GM19238 (cell line): Measurements from ENCODE around the gene TIAM2.

Experiments used
- DNase-seq: peaks from one replicate; pipeline ENCODE4 v3.0.0; 2011; ENCODE audit warnings: low spot score; ENCODE audit not compliant: insufficient read length

Gene TIAM2

GRCh38 chr6:155126727-155127439 lies 131.8 kb downstream of the TIAM2 start:
- no peak for DNase-seq

- DNase-seq = no peak
Measured at GRCh38 chr6:155128977-155129376, 133.9 kb downstream of the TIAM2 start.

- no peak for DNase-seq
Measured at GRCh38 chr6:155129744-155130143, 134.6 kb downstream of the TIAM2 start.

- DNase-seq = no peak
Measured at GRCh38 chr6:155130161-155130853, 135.2 kb downstream of the TIAM2 start.

GRCh38 chr6:155132617-155133016 lies 137.5 kb downstream of the TIAM2 start:
- no peak for DNase-seq

- DNase-seq = no peak
Measured at GRCh38 chr6:155141002-155141401, 145.9 kb downstream of the TIAM2 start.

GRCh38 chr6:155141512-155141911 lies 146.4 kb downstream of the TIAM2 start:
- DNase-seq = no peak

- DNase-seq = no peak
Measured at GRCh38 chr6:155142168-155143028, 147.3 kb downstream of the TIAM2 start.

GRCh38 chr6:155143029-155143577 lies 148.0 kb downstream of the TIAM2 start:
- no peak for DNase-seq

- no peak for DNase-seq
Measured at GRCh38 chr6:155143578-155144106, 148.5 kb downstream of the TIAM2 start.

- DNase-seq = no peak
Measured at GRCh38 chr6:155146205-155146604, 151.1 kb downstream of the TIAM2 start.

- no peak for DNase-seq
Measured at GRCh38 chr6:155147958-155148663, 153.0 kb downstream of the TIAM2 start.

GRCh38 chr6:155150967-155151671 lies 156.0 kb downstream of the TIAM2 start:
- DNase-seq = no peak

- no peak for DNase-seq
Measured at GRCh38 chr6:155152211-155153076, 157.3 kb downstream of the TIAM2 start.

- DNase-seq = no peak
Measured at GRCh38 chr6:155154158-155154830, 159.2 kb downstream of the TIAM2 start.

- DNase-seq = no peak
Measured at GRCh38 chr6:155155787-155156447, 160.8 kb downstream of the TIAM2 start.

- no peak for DNase-seq
Measured at GRCh38 chr6:155157101-155157500, 162.0 kb downstream of the TIAM2 start.
